ENCODE results near the gene SDK1. TPM values are rescaled to one million over a fixed set of nuclear protein-coding genes. Genes with fewer than 3 reads are reported as not detected.

Gene SDK1
- total RNA-seq, 2 experiments from 2014 or later: 0.19 to 0.36 TPM

DNA sequence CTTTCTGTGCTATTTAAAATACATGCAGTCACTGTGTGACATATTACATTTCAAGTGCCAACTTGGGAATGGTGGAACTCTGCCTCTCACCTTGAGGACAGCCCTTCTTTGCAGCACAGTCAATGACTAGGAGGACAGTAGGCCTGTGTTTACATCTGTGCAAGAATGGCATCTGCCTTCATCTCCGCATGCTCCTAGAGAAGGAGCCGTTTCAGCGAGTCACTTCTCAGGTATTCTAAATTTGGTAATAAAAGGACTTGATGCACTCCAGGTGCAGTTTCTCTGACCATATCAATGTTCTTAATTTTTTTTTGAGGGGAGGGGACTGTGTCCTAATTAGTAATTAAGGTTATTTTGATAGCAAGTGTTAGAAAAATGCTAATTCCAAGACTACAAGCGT lies 128.9 kb downstream of the SDK1 start:
- no peak overlapping the region for H3K27ac ChIP-seq (ENCODE audit: low read depth, low read length, poor library complexity, severe bottlenecking)
- no peaks in the 10 kb centered on the region for H3K36me3 ChIP-seq (ENCODE audit: insufficient read depth, low read length)
- no peak overlapping the region for H3K4me2 ChIP-seq (ENCODE audit: low read length)
- no peak overlapping the region for H2AFZ ChIP-seq (ENCODE audit: low read length)
- no peaks in the 10 kb centered on the region for H3K4me1 ChIP-seq (ENCODE audit: insufficient read depth, low read length, poor library complexity, severe bottlenecking)
- no peaks in the 10 kb centered on the region for H3K9me3 ChIP-seq (ENCODE audit: low read length)
- DNase-seq (ENCODE audit: low spot score): no peak
- H3K79me2 ChIP-seq (ENCODE audit: insufficient read depth, low read depth, low read length): no peaks in the 10 kb centered on the region
- BruUV-seq (replicated peaks): no TSS peak
- CTCF ChIA-PET (ENCODE audit: unreplicated experiment): no interaction called here
- POLR2A ChIA-PET: interaction anchor here (0.9 kb wide), 1 partner anchor 10 kb away, joined by 3 read pairs; no protein-coding TSS in a partner anchor
- intact Hi-C loops (cut with micrococcal nuclease; ENCODE audit: unreplicated experiment): no loop called here
- H3K4me3 ChIP-seq (ENCODE audit: low read depth, low read length, poor library complexity, severe bottlenecking): no peak overlapping the region
- TF ChIP-seq, protein P1, sequence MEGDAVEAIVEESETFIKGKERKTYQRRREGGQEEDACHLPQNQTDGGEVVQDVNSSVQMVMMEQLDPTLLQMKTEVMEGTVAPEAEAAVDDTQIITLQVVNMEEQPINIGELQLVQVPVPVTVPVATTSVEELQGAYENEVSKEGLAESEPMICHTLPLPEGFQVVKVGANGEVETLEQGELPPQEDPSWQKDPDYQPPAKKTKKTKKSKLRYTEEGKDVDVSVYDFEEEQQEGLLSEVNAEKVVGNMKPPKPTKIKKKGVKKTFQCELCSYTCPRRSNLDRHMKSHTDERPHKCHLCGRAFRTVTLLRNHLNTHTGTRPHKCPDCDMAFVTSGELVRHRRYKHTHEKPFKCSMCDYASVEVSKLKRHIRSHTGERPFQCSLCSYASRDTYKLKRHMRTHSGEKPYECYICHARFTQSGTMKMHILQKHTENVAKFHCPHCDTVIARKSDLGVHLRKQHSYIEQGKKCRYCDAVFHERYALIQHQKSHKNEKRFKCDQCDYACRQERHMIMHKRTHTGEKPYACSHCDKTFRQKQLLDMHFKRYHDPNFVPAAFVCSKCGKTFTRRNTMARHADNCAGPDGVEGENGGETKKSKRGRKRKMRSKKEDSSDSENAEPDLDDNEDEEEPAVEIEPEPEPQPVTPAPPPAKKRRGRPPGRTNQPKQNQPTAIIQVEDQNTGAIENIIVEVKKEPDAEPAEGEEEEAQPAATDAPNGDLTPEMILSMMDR (conservative IDR thresholded peaks at IDR 0.05; ENCODE audit: low read length): no peak
- TF ChIP-seq EZH2phosphoT487 (IDR thresholded peaks at IDR 0.05; ENCODE audit: borderline replicate concordance, low read depth, low read length): no peak
- H3K9me2 ChIP-seq (ENCODE audit: insufficient read depth, low read length): no peaks in the 10 kb centered on the region
- H4K20me1 ChIP-seq (ENCODE audit: insufficient read depth, low read length): no peaks in the 10 kb centered on the region

DNA sequence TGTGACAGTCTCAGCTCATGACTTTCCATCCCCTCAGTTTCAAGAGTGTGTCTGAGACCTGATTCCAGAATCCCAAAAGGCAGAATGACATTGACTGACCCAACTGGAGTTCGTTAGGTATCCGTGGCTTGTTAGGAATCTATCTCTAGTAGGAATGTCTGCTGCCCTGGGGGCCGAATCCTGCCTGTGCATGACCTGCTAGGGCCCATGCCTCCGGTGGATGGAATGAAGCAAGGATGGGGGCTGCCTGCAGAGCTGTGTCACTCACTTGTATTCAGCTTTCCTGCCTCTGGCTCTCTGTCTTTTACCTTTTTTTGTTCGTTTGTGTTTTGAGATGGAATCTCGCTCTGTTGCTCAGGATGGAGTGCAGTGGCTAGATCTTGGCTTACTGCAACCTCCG lies 129.5 kb downstream of the SDK1 start:
- Histone ChIP-seq H2AFZ (ENCODE audit: low read length) (no peak overlapping the region), H3K79me2 (ENCODE audit: insufficient read depth, low read depth, low read length) (no peaks in the 10 kb centered on the region), H3K9me3 (ENCODE audit: low read length) (no peaks in the 10 kb centered on the region), H3K9me2 (ENCODE audit: insufficient read depth, low read length) (no peaks in the 10 kb centered on the region), H3K4me2 (ENCODE audit: low read length) (no peak overlapping the region), H3K4me1 (ENCODE audit: insufficient read depth, low read length, poor library complexity, severe bottlenecking) (no peaks in the 10 kb centered on the region), H3K4me3 (ENCODE audit: low read depth, low read length, poor library complexity, severe bottlenecking) (no peak overlapping the region), H3K27ac (ENCODE audit: low read depth, low read length, poor library complexity, severe bottlenecking) (no peak overlapping the region), H4K20me1 (ENCODE audit: insufficient read depth, low read length) (no peaks in the 10 kb centered on the region), H3K36me3 (ENCODE audit: insufficient read depth, low read length) (no peaks in the 10 kb centered on the region)
- BruUV-seq (replicated peaks): no TSS peak
- intact Hi-C loops (cut with micrococcal nuclease; ENCODE audit: unreplicated experiment): no loop called here
- TF ChIP-seq EZH2phosphoT487 (IDR thresholded peaks at IDR 0.05; ENCODE audit: borderline replicate concordance, low read depth, low read length): no peak
- TF ChIP-seq, protein P1 (conservative IDR thresholded peaks at IDR 0.05; ENCODE audit: low read length): no peak
- no peak for DNase-seq (ENCODE audit: low spot score)
- POLR2A ChIA-PET: interaction anchor here (0.9 kb wide), 1 partner anchor 9 kb away, joined by 3 read pairs; no protein-coding TSS in a partner anchor
- CTCF ChIA-PET (ENCODE audit: unreplicated experiment): no interaction called here

GRCh38 chr7:3431306-3431705 lies 130.3 kb downstream of the SDK1 start:
- no TSS peak for BruUV-seq (replicated peaks)
- intact Hi-C loops (cut with micrococcal nuclease; ENCODE audit: unreplicated experiment): no loop called here
- Histone ChIP-seq H3K4me1 (ENCODE audit: insufficient read depth, low read length, poor library complexity, severe bottlenecking) (no peaks in the 10 kb centered on the region), H3K27ac (ENCODE audit: low read depth, low read length, poor library complexity, severe bottlenecking) (no peak overlapping the region), H2AFZ (ENCODE audit: low read length) (no peak overlapping the region), H3K4me2 (ENCODE audit: low read length) (no peak overlapping the region), H3K9me2 (ENCODE audit: insufficient read depth, low read length) (no peaks in the 10 kb centered on the region), H3K36me3 (ENCODE audit: insufficient read depth, low read length) (no peaks in the 10 kb centered on the region), H3K79me2 (ENCODE audit: insufficient read depth, low read depth, low read length) (no peaks in the 10 kb centered on the region), H4K20me1 (ENCODE audit: insufficient read depth, low read length) (no peaks in the 10 kb centered on the region), H3K9me3 (ENCODE audit: low read length) (no peaks in the 10 kb centered on the region), H3K4me3 (ENCODE audit: low read depth, low read length, poor library complexity, severe bottlenecking) (no peak overlapping the region)
- CTCF ChIA-PET (ENCODE audit: unreplicated experiment): no interaction called here
- no peak for DNase-seq (ENCODE audit: low spot score)
- POLR2A ChIA-PET: no interaction called here
- TF ChIP-seq, protein P1 (conservative IDR thresholded peaks at IDR 0.05; ENCODE audit: low read length): no peak
- no peak for TF ChIP-seq EZH2phosphoT487 (IDR thresholded peaks at IDR 0.05; ENCODE audit: borderline replicate concordance, low read depth, low read length)

Data from OCI-LY7 (cell line).